Measurements from ENCODE around the gene MLXIPL.
"Not testable (repeated sequence)": the region's sequence is repeated elsewhere in the genome, so short reads cannot be mapped to it uniquely, and the experiment has no call there.

MLXIPL gene

GRCh38 chr7:73623798-73624668, at the start of gene MLXIPL:
TSS of gene MLXIPL (minus strand) at chr7:73624522. CDS start at chr7:73624492, 30 bp downstream.
- in situ Hi-C loops (cut with MboI; ENCODE audit: low sequenced_read_pairs) = no loop called here

DNA sequence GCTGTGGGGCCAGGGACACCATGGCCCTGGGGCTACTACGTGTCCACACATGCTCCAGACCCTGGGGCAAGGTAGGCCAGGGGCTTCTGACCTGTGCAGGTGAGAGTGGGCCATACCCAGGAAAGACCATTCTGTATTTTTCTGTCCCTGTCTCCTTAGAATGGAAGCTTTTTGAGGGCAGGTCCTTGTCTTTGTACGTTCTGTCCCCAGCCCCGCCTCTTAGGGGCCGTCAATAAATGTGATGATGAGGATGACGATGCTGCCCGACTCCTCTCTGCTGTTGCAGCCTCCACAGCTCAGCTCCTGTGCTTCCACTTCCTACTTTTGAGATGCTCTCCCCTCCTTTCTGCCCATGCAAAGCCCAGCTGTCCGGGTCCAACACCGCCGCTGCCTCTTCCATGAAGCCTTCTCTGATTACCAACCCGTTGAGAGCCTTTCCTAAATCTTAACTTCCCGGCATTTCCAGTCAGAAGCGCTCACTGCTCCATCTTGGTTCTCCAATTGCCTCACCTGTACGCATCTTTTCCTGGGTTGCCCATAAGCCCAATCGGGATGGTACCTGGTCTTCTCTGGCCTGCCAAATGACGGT, 47.6 kb upstream of the MLXIPL start:
- in situ Hi-C loops (cut with MboI; ENCODE audit: low sequenced_read_pairs) = no loop called here

DNA sequence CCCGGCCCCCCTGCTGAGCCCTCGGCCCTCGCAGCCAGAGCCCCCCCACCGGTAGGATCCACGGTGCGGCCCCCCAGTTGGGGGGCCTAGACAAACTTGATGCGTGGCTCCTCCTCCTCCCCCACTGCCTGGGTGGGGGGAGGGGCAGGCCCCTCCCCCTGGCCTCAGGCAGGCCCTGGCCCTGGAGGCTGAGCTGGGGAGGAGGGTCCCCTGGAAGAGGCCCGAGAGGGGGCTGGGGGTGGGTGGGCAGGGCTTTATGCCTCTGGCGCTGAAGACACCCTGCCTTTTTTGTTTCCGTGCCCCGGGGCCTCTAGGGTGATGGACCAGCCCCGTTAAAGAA, 47.0 kb upstream of the MLXIPL start:
- in situ Hi-C loops (cut with MboI; ENCODE audit: low sequenced_read_pairs) = no loop called here

DNA sequence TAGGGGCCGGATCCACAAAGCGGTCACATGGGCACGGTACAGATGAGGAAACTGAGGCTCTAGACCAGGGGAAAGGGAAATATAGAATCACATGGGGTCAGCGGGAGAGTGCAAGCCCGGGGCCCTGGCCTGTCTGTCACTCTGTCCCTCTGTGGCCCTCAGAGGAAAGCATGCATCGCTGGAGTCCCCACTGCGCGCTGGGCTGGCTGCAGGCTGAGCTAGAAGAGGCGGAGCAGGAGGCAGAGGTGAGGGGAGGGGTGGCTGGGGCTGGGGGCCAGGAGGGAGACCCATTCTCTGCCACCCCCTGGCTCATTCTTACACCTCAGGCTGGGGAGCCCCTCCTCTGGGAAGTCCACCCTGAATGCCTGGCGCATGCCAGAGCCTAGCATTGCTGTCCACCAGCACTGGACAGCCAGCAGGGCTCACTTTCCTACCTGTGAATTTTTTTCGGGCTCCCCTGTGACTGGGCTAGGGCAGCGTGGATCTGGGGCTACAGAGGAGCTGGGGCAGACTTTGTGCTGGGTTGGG, 45.6 kb upstream of the MLXIPL start:
- in situ Hi-C loops (cut with MboI; ENCODE audit: low sequenced_read_pairs) = no loop called here

GRCh38 chr7:73669288-73669701, 45.0 kb upstream of the MLXIPL start:
- in situ Hi-C loops (cut with MboI; ENCODE audit: low sequenced_read_pairs) = no loop called here

DNA sequence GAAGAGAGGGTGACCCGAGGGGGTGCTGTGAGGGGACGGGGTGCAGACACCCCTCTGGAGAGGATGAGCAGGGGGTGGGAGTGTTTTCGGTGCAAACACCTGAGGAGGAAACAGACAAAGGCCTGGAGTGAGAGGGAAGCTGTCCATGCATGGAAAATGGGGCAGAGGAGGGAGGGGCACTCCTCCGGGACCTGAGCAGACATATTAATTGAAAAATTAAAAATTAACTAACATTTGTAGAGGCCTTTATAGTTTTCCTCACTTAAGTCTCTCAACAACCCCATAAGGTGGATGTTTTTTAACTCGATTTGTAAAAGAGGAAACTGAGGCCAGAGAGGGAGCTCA, 44.5 kb upstream of the MLXIPL start:
- in situ Hi-C loops (cut with MboI; ENCODE audit: low sequenced_read_pairs) = no loop called here

DNA sequence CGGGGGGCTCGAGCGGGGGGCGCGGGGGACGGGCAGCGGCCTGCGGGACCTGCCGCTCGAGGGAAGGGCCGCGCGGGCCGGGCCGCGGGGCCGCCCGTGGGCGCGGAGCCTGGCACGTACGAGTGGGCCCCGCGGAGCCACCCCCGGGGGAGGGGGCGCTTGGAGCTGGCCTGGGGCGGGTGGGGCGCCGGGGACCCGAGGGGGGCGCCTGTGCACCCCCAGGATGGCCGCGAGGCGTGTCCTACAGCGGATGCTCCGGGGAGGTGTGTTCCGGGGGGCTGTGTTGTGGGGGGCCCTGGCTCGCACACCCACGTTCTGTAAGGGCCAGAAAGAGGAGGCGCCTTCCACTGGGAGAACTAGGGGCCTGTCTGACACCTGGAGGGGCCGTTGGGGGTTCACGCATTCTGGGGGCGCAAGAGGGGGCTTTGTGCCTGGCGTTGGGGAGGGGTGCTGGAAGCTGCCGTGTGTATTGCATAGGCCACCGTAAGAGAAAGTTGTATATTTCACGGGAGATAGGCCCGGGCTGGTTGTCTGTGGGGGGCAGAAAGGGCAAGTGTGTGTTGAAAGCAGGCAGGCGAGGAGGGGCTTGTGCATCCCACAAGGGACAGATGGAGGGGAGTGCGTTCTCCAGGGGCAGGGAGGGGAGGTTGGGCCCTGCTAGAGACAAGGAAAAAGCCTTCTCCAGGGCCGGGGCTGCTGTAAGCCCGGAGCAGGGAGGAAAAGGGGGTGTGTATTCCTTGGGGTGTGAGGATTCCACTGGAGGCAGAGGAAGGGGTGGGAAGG, 44.0 kb upstream of the MLXIPL start:
- in situ Hi-C loops (cut with MboI; ENCODE audit: low sequenced_read_pairs) = no loop called here

DNA sequence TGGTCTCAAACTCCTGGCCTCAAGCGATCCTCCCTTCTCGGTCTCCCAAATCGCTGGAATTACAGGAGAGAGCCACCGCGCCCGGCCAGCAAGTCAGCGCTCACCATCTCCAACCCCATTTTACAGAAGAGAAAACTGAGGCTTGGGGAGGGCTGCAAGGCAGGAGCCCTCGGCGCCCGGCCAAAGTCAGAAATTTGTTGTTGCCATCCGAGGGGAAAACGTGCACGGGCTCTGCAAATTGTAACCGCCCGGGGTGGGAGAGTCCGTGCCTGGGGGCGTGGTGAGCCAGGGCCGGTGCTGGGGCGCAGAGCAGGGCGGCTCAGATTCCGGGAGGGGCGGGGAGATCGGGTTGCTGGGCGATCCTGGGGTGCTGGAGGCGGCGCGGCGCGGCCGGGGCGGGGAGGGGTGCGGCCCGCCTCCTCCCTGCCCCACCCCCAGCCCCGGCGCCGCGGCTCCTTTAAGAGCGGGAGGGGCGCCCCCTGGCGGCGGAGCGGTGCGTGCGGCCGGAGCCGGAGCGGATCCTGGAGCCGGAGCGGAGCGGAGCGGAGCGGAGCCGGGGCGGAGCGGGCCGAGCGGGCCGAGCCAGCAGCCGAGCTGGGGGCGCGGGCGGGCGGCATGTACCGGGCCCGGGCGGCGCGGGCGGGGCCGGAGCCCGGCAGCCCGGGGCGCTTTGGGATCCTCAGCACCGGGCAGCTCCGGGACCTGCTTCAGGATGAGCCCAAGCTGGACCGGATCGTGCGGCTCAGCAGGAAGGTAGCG, 43.2 kb upstream of the MLXIPL start, which contains the start of gene VPS37D:
Gene VPS37D, plus strand, starts transcription at position 488 of the 759 bp plus-strand sequence. Its CDS starts 128 bp downstream, at position 616.
- in situ Hi-C loops (cut with MboI; ENCODE audit: low sequenced_read_pairs) = no loop called here

DNA sequence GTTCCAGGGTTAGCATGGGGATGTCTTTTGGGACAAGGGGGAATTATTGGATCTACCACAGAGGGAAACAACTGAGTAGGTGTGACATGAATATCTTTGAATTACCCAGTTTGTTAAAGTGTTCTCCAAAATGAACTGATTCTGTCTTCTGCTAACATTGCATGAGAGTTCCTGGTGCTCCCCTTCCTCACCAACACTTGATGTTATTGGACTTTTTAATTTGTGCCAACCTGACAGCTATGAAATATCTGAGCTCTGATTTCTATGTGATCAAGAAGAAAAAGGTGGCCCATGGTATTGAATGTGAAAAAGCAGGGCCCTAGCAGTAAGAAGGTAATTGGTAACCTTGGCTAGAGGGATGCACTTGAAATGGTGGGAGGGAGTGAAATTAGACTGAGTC, 38.7 kb upstream of the MLXIPL start:
- in situ Hi-C loops (cut with MboI; ENCODE audit: low sequenced_read_pairs) = no loop called here

GRCh38 chr7:73660594-73660993, 36.3 kb upstream of the MLXIPL start:
- in situ Hi-C loops (cut with MboI; ENCODE audit: low sequenced_read_pairs) = not testable (repeated sequence)

DNA sequence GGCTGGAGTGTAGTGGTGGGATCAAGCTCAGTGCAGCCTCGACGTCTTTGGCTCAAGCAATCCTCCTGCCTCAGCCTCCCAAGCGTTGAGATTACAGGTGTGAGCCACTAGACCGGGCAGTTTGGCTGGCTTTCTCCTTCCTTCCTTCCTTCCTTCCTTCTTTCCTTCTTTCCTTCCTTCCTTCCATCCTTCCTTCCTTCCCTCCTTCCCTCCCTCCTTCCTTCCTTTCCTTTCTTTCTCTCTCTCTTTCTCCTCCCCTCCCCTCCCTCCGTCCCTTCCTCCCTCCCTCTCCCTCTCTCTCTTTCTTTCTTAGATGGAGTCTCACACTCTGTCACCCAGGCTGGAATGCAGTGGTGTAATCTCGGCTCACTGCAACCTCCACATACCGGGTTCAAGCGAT, 35.7 kb upstream of the MLXIPL start:
- in situ Hi-C loops (cut with MboI; ENCODE audit: low sequenced_read_pairs) = no loop called here

GRCh38 chr7:73655309-73655708, 31.0 kb upstream of the MLXIPL start:
- in situ Hi-C loops (cut with MboI; ENCODE audit: low sequenced_read_pairs) = not testable (repeated sequence)

DNA sequence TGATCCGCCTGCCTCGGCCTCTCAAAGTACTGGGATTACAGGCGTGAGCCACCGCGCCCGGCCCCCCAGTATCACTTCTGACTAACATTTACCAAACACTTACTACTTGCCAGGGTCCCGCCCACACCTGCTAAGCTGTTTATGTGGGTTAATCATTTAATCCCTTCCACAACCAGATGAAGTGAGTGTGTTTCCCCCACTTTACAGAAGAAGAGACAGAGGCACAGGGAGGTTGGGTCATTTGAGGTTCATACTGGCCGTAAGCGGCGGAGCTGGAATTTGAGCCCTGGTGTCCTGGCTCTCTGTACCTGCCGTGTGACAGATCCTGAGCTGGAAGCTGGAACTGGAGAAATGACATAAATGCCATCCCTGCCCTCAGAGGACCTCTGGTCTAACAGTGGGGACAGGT, 28.2 kb upstream of the MLXIPL start:
- in situ Hi-C loops (cut with MboI; ENCODE audit: low sequenced_read_pairs) = no loop called here

DNA sequence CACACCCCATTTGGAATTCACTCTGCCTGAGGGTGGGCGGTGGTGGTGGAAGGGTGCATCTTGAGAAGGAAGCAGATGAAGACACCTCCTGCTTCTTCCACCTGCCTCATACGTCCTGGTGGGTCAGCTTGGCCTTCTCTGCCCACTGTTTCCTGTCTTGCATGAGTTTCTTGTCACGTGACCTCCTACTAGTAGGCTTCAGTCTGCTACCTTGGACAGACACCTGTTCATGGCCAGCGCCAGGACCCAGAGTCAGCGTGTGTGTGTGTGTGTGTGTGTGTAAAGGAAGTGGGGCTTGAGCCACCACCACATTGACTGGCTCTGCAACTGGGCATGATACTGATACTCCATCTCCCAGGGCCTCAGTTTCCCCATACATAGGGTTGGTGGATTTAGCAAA, 26.2 kb upstream of the MLXIPL start:
- in situ Hi-C loops (cut with MboI; ENCODE audit: low sequenced_read_pairs) = no loop called here

DNA sequence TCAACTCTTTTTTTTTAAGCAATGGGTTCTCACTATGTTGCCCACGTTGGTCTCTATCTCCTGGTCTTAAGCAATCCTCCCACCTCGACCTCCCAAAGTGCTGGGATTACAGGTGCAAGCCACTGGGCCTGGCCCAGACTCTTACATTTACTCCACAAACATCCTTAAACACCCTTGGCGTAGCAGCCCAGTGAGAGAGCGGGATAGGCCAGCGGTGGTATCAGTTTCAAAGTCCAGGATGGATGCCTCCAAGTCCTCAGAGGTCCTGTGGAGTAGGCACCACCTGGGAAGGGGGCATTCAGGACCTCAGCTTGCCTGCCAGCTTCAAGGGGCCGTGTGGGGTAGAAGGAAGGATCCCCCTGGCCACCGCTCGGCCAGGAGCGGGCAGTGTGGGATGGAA, 25.3 kb upstream of the MLXIPL start:
- in situ Hi-C loops (cut with MboI; ENCODE audit: low sequenced_read_pairs) = no loop called here

DNA sequence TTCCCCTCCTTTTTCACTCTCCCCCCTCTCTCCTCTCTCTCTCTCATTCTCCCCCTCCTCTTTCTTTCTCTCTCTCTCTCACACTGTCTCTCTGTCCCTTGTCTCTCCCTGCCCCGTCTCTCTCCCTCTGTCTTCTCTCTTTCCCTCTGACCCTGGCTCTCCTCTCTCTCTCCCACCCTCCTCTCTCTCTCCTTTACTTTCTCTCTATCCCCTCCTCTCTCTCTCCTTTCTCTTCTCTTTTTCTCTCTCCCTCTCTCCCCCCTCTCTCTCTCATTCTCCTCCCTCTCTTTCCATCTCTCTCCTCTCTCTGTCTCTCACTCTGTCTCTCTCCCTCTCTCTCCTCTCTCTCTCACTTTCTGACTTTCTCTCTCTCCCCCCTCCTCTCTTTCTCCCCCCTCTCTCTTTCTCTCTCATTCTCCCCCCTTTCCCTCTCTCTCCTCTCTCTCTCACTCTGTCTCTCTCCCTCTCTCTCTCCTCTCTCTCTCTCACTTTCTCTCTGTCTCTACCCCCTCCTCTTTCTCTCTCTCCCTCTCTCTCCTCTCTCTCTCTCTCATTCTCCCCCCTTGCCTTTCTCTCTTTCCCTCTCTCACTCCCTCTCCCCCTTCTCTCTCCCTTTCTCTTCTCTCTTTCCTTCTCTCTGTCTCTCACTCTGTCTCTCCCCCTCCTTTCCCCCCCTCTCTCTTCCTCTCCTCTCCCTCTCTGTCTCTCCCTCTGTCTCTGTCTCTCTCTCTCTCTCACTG, 24.4 kb upstream of the MLXIPL start:
- in situ Hi-C loops (cut with MboI; ENCODE audit: low sequenced_read_pairs) = no loop called here

DNA sequence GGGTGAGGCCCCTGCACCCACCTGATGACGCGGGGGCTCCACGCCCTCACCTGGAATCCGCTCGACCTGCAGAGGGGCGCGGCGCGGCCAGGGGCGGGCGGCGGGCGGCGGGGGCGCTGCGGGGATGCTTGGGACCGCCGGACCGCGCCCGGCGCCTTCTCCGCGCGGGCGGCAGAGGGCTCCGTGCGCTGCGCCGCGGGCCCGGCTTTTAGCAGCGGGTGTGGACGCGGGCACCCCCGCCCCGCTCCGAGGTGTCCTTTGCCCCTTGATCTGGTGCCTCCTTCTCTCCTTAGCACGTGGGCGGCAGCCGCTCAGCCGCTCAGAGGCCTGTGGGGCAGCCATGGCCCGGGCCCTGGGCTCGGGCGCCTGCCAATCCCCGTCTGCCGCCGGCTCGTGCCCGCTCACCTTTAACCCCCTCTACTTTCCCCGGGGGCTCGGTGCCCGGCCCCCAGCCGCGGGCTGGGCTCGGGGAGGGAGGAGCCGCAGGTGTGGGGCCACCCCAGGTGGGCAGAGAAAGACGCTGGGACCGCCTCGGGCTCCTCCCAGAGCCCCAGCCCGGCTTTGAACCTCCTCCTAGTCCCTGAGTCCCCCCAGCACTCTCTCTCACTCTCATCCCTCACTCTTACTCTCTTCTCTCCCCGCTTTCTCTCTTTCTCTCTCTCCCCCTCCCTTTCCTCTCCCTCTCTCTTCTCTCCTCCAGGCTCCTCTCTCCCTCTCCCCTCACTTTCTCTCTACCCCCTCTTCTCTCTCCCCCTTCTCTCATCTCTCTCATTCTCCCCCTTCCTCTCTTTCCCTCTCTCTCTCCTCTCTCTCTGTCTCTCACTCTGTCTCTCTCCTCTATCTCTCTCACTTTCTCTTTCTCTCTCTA, 23.6 kb upstream of the MLXIPL start:
- in situ Hi-C loops (cut with MboI; ENCODE audit: low sequenced_read_pairs) = no loop called here

DNA sequence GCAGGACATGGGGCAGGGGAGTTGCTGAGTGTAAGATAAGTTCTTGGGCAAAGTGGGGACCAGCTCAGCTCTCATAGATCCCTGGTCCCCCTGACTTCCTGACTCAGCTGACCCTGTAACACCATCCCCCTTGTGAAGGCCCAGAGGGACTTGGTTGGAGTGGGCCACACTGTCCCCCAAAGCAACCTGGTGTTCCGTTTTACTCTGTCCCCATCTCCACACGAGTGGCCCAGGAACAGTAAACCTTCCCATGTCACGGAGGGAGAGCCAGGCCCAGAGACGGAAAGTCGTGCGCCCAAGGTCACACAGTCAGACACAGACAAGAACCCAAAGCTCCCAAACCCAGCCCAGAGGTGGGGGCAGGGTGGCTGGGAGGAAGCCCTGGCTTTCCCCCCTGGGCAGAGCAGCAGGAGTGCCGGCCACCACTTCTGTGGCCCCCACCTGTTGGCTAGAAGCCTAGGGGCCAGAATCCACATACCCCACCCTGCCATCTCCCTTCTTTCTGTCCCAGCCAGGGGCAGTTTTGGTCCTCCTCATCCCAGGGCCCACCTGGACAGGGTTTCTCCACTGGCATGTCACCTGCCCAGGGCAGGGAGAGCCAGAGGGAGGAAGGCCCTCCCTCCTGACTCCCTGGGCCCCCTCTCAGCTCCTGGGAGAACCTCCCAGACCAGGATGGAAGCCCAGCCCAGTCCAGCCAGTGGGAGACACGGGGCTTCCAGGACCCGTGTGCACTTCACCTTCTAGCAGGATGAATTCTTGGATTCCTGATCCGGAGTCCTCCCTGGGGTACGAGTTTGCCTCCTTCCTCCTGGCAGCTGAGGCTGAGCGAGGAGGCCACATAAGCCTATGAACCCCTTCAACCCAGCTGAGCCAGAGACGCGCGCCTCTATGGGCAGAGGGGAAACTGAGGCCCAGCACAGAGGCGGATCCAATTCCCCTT, 22.7 kb upstream of the MLXIPL start:
- in situ Hi-C loops (cut with MboI; ENCODE audit: low sequenced_read_pairs) = no loop called here

Data from HL-60/S4 treated with retinoic acid at 250 ng/mL for 4 days and 3 days (cell line).